ENCODE data around the gene CDS2.

Gene CDS2

DNA sequence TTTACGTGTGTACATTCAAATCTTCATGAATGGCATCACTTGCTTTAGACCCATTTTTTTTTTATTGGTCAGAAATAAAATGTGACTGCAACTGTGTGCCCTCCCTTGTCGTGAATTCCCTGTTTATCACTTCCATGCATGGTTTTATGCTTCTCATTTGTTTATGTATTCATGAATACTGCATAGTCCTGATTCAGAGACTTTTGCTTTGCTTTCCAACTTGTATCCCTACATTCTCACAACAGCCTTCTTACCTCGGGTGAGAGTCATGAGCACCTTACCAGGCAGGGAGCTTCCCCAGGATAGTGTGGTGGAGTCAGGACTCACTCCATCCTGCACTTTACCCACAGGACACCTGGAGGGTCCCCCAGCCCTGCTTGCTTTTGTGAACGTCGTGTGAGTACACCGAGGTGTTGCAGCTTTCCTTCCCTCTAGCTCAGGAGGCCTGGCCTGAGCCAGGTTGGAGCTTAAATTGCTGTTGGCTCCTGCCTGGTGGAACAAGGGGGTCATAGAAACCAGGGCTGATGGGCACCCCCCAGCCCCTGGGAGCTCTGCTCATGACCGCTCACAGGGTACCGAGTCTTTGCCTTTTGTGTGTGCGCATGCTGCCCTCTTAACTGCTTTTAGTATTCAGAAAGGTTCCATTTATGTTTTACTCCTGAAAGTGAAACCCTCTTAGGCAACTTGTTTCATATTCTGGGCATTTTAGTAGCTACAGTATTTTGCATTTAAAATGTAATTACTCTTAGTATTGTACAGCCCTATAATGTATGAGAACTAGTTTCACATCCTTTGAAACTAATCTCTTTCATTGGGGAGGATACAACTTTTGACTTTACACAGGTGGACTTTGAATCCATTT is 66.0 kb downstream of the CDS2 start:
- Histone ChIP-seq H3K36me3 (ENCODE audit: control insufficient read depth, insufficient read depth, low read length) (peaks cover 8% of the 10 kb centered on the region), H3K4me3 (replicated peaks; ENCODE audit: low read depth, low read length) (no peak overlapping the region), H3K27me3 (replicated peaks; ENCODE audit: control insufficient read depth, insufficient read depth, low read length) (no peaks in the 10 kb centered on the region)
- TF ChIP-seq CTCF (IDR thresholded peaks at IDR 0.05; ENCODE audit: insufficient read depth, low read length, poor library complexity, severe bottlenecking), result no peak
- DNase-seq (ENCODE audit: extremely low read depth, insufficient read length), result peak; percentile 44

DNA sequence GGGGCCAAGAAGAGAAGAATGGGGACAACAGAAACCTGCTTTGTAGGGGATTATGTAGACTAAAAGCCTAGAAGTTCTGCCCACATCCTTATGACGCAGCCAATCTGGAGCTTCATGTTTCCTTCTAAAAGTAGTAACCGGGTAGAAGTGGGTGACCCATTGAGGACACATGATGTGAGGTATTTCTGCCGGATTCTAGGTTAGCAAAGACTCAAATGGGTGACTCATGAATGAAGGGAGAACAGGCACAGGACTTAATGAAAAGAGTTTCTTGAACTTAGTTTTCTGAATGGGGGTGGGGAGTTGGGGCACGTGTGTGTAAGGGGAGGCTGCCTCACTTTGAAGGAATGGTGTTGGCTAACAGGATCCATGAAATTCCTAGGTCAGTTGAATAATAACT is 68.8 kb downstream of the CDS2 start:
- Histone ChIP-seq H3K36me3 (ENCODE audit: control insufficient read depth, insufficient read depth, low read length) (peaks cover 6% of the 10 kb centered on the region; the same call in 1 of the 2 replicates), H3K4me3 (replicated peaks; ENCODE audit: low read depth, low read length) (no peak overlapping the region), H3K27me3 (replicated peaks; ENCODE audit: control insufficient read depth, insufficient read depth, low read length) (no peaks in the 10 kb centered on the region)
- DNase-seq (ENCODE audit: extremely low read depth, insufficient read length), result no peak
- no peak for TF ChIP-seq CTCF (IDR thresholded peaks at IDR 0.05; ENCODE audit: insufficient read depth, low read length, poor library complexity, severe bottlenecking)

DNA sequence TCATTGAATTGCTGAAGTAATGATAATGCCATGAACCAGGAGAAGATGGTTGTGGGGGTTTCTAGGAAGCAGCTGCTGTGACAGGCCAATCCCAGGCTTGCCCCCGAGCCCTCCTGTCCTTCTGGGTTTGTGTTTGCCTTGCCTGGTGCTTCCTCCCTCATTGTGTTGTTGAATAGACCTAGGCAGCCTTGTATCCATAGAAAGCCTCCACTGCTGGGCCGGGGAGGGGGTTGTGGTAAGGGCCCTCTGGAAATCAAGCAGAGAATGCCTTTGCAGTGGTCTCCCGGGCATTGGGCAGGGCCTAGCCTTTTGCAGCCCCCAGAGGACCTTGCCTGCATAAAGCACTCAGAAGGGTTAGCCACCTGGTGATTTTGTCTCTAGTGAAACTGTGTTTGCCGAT is 69.3 kb downstream of the CDS2 start:
- Histone ChIP-seq H3K27me3 (replicated peaks; ENCODE audit: control insufficient read depth, insufficient read depth, low read length) (no peaks in the 10 kb centered on the region), H3K4me3 (replicated peaks; ENCODE audit: low read depth, low read length) (no peak overlapping the region), H3K36me3 (ENCODE audit: control insufficient read depth, insufficient read depth, low read length) (peaks cover 6% of the 10 kb centered on the region; the same call in 1 of the 2 replicates)
- no peak for TF ChIP-seq CTCF (IDR thresholded peaks at IDR 0.05; ENCODE audit: insufficient read depth, low read length, poor library complexity, severe bottlenecking)
- DNase-seq (ENCODE audit: extremely low read depth, insufficient read length), result no peak

DNA sequence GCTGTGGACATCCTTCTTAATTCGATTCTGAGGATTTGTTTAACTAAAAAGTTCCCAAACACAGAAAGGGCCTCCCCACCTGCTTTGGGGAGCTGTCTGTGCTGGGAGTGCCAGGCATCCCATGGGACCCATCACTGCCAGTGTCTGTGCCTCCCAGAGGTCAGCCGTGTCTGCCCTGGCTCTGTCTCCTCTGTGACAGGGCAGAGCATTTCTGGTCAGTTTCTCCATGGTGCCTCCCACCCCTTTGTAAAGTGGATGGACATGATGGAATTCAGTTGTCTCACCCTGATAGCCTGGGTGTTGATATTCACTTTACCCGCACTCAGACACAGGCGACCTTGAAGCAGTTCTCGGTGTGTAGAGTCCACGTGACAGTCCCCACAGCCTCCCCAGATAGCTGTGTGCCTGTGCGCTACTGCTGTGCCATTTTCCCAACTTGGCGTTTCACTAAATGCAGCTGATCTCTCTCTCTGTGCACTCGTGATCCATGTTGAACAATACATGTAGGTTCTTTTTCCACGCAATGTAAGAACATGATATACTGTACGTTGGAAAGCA is 70.5 kb downstream of the CDS2 start:
- H3K36me3 ChIP-seq (ENCODE audit: control insufficient read depth, insufficient read depth, low read length), result peaks cover 6% of the 10 kb centered on the region
- no peak for TF ChIP-seq CTCF (IDR thresholded peaks at IDR 0.05; ENCODE audit: insufficient read depth, low read length, poor library complexity, severe bottlenecking)
- no peaks in the 10 kb centered on the region for H3K27me3 ChIP-seq (replicated peaks; ENCODE audit: control insufficient read depth, insufficient read depth, low read length)
- no peak overlapping the region for H3K4me3 ChIP-seq (replicated peaks; ENCODE audit: low read depth, low read length)
- DNase-seq (ENCODE audit: extremely low read depth, insufficient read length), result no peak

DNA sequence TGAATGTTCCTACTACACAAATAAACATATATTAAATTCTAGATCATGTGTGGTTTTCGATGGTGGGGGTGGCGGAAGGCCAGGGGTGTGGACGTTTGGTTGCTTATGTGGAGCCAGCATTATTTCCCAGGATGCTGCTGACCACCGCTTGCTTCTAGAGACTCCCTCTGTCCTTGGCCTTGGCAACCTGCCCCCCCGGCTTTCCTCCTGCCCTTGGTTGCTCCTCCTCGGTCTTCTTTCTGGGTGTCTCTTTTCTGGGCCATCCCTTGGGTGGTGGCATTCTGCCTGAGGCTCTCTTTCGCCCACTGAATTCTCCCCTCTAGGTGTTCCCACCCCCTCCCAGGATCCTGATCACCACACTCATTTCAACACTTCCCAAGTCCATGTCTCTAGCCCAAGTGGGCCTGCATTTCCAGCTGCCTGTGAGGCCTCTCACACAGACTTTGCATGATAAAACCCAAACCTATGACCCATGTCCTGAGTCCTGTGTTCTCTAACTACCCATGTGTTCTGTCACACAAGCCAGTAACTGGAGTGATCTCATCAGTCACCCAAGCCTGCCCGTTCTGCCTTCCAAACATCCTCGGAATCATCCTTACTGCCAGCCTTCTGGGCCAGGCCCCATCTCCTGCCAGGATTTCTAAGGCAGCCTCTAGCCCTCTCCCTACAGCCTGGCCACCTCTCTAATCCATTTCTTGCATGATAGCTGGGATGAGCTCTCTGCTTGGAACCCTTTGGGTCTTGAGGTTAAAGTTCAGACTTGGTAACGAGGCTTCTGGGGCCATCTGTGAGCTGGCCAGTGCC is 71.2 kb downstream of the CDS2 start:
- H3K36me3 ChIP-seq (ENCODE audit: control insufficient read depth, insufficient read depth, low read length), result peaks cover 6% of the 10 kb centered on the region
- H3K27me3 ChIP-seq (replicated peaks; ENCODE audit: control insufficient read depth, insufficient read depth, low read length), result no peaks in the 10 kb centered on the region
- no peak for DNase-seq (ENCODE audit: extremely low read depth, insufficient read length)
- no peak overlapping the region for H3K4me3 ChIP-seq (replicated peaks; ENCODE audit: low read depth, low read length)
- no peak for TF ChIP-seq CTCF (IDR thresholded peaks at IDR 0.05; ENCODE audit: insufficient read depth, low read length, poor library complexity, severe bottlenecking)
